ENCODE measurements around the gene RERE.

GRCh38 chr1:8569242-8569641 is 248.2 kb downstream of the RERE start:
- TF ChIP-seq POLR2AphosphoS5 (IDR thresholded peaks at IDR 0.05; ENCODE audit: low read depth, low read length) (no peak), POLR2A (IDR thresholded peaks at IDR 0.05; ENCODE audit: low read depth, low read length) (no peak)
